ENCODE data around the gene EIF5. TPM values are rescaled to one million over a fixed set of nuclear protein-coding genes. Genes with fewer than 3 reads are reported as not detected.

The EIF5 gene
- total and polyA plus RNA-seq, 4 experiments from 2014 or later: 265 to 395 (median 301) TPM

DNA sequence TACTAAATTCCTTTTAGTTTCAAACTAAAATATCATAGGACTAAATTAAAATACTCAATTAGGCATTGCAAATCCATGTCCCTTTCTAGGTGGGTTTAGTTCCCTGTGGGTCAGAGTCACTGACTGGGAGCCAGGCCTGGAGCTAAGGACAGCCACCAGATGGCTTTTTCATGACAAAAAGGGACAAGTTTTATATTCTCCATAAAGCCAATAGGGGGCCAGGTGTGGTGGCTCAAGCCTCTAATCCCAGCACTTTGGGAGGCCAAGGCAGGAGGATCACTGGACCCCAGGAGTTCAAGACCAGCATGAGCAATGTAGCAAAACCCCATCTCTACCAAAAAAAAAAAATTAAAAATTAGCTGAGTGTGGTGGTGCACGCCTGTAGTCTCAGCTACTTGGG, 35.4 kb upstream of the EIF5 start:
- Histone ChIP-seq H3K4me3 (ENCODE audit: low read length in 2 of 2) (no peak overlapping the region), H3K27ac (ENCODE audit: low read depth, low read length) (no peak overlapping the region), H3K36me3 (ENCODE audit: insufficient read depth, low read length) (no peaks in the 10 kb centered on the region), H3K4me1 (ENCODE audit: insufficient read depth, low read length) (no peaks in the 10 kb centered on the region), H3K9me3 (ENCODE audit: control insufficient read depth in 1 of 2, low read length in 2 of 2) (no peaks in the 10 kb centered on the region), H3K27me3 (ENCODE audit: insufficient read depth, low read length) (no peaks in the 10 kb centered on the region)
- Mint-ChIP-seq H3K27me3 (peaks cover 5 to 10% of the 10 kb centered on the region in 2 donors), H3K4me1 (no peaks in the 10 kb centered on the region), H3K27ac (no peak overlapping the region), H3K4me3 (no peak overlapping the region), H3K9me3 (no peaks in the 10 kb centered on the region), H3K36me3 (no peaks in the 10 kb centered on the region)
- CTCF ChIA-PET (ENCODE audit: partially characterized antibody): no interaction called here
- DNase-seq: no peak
- POLR2A ChIA-PET (ENCODE audit: partially characterized antibody): interaction anchor here (0.7 kb wide), 1 partner anchor 1784 kb away, joined by 3 read pairs; no protein-coding TSS in a partner anchor
- intact Hi-C loops (cut with micrococcal nuclease): no loop called here

DNA sequence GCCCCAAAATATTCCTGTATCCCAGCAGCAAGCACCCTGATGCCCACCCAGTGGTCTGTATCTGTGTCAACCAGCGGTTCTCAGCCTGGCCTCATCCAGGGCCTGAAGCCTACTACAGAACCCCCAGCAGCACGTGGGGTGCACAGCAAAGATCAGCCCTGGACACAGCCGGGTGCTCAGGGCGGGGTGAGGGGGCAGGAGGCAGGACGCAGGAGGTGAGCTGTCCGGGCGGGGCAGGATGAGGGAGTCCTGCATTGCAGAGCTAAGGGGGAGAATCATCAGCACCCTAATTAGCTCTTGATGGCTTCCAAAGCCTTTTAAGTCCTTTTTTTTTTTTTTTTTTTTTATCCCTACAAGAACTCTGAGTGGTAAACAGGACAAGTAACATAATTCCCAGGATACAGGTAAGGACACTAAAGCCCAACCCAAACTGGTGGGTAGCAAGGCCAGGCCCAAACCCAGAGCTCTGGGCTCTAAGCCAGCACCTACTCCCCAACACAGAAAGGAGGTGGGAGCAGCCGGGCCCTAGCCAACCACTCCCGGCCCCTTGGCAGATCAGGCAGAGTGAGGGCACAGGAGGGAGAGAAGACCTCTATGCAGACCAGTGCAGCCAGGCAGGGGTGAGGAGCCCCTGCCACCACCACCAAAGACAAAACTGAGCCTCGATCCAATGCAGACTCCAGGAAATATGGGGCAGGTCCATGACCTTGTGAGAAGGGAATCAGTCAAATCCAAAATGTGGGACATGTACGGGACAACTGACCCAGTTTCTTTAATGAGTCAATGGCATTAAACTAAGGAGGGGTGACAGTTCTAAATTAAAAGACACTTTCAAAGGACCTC, 32.3 kb upstream of the EIF5 start:
- no peaks in the 10 kb centered on the region for H3K4me1 Mint-ChIP-seq
- ChIA-PET CTCF (ENCODE audit: partially characterized antibody) (interaction anchor here (1.1 to 1.3 kb wide), 2 partner anchors 10 to 197 kb away, joined by 3 read pairs; no protein-coding TSS in a partner anchor), POLR2A (ENCODE audit: partially characterized antibody) (no interaction called here)
- no peak overlapping the region for H3K4me3 Mint-ChIP-seq
- no peak overlapping the region for H3K27ac ChIP-seq (ENCODE audit: low read depth, low read length)
- H3K27ac Mint-ChIP-seq: no peak overlapping the region
- H3K36me3 Mint-ChIP-seq: no peaks in the 10 kb centered on the region
- no peak overlapping the region for H3K4me3 ChIP-seq (ENCODE audit: low read length in 2 of 2)
- H3K27me3 Mint-ChIP-seq: peaks cover 6% of the 10 kb centered on the region in 2 donors
- H3K9me3 Mint-ChIP-seq: peaks cover 0 to 2% (median 0%) of the 10 kb centered on the region in 8 donors
- H3K36me3 ChIP-seq (ENCODE audit: insufficient read depth, low read length): no peaks in the 10 kb centered on the region
- H3K4me1 ChIP-seq (ENCODE audit: insufficient read depth, low read length): no peaks in the 10 kb centered on the region
- H3K9me3 ChIP-seq (ENCODE audit: control insufficient read depth in 1 of 2, low read length in 2 of 2): no peaks in the 10 kb centered on the region
- intact Hi-C loops (cut with micrococcal nuclease): no loop called here
- no peaks in the 10 kb centered on the region for H3K27me3 ChIP-seq (ENCODE audit: insufficient read depth, low read length)
- DNase-seq: no peak

DNA sequence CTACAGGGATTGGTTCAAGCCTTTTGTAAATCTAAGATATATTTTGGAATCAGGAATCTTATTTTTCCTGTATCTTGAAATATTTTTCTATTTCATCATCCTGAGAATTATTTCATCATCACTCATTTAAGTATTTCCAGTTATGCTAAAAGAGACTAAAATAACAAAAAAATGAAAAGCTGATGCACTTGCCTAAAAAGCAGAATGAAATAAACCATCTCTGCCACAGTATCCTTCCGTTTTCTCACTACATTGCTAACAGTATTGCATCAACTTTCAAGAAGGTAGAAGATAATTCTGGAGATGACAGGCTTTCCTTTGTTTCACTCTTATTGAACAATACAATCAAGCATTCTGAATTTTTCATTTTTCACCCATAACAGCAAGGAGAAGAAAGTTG, 31.1 kb upstream of the EIF5 start:
- H3K36me3 ChIP-seq (ENCODE audit: insufficient read depth, low read length): no peaks in the 10 kb centered on the region
- intact Hi-C loops (cut with micrococcal nuclease): no loop called here
- no peaks in the 10 kb centered on the region for H3K4me1 ChIP-seq (ENCODE audit: insufficient read depth, low read length)
- Mint-ChIP-seq H3K27ac (no peak overlapping the region), H3K36me3 (no peaks in the 10 kb centered on the region), H3K9me3 (peaks cover 0 to 2% (median 0%) of the 10 kb centered on the region in 8 donors), H3K4me3 (no peak overlapping the region), H3K4me1 (no peaks in the 10 kb centered on the region), H3K27me3 (peaks cover 1 to 6% of the 10 kb centered on the region in 2 donors)
- ChIA-PET CTCF (ENCODE audit: partially characterized antibody) (no interaction called here), POLR2A (ENCODE audit: partially characterized antibody) (no interaction called here)
- no peaks in the 10 kb centered on the region for H3K9me3 ChIP-seq (ENCODE audit: control insufficient read depth in 1 of 2, low read length in 2 of 2)
- no peak overlapping the region for H3K4me3 ChIP-seq (ENCODE audit: low read length in 2 of 2)
- no peak for DNase-seq
- H3K27me3 ChIP-seq (ENCODE audit: insufficient read depth, low read length): no peaks in the 10 kb centered on the region
- H3K27ac ChIP-seq (ENCODE audit: low read depth, low read length): no peak overlapping the region

DNA sequence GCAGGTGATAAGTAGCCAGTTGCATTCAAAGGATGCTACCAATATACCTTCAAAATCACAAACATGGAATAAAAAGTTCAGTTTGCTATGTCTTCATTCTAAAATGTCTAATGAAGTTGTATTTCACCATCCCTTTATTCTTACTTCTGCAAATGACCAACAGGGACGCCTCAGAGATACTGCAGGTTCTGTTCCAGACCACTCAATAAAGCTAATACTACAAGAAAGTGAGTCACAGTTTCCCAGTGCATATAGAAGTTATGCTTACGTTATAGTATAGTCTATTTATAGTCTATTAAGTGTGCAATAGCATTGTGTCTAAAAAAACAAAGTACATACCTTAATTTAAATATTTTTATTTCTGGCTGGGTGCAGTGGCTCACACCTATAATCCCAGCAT, 29.3 kb upstream of the EIF5 start:
- H3K4me3 ChIP-seq (ENCODE audit: low read length in 2 of 2): no peak overlapping the region
- Mint-ChIP-seq H3K4me3 (no peak overlapping the region), H3K36me3 (no peaks in the 10 kb centered on the region), H3K27me3 (peaks cover 0 to 5% of the 10 kb centered on the region in 2 donors), H3K9me3 (peaks cover 0 to 2% (median 0%) of the 10 kb centered on the region in 8 donors), H3K4me1 (no peaks in the 10 kb centered on the region), H3K27ac (no peak overlapping the region)
- CTCF ChIA-PET (ENCODE audit: partially characterized antibody): no interaction called here
- DNase-seq: no peak
- intact Hi-C loops (cut with micrococcal nuclease): no loop called here
- no peak overlapping the region for H3K27ac ChIP-seq (ENCODE audit: low read depth, low read length)
- POLR2A ChIA-PET (ENCODE audit: partially characterized antibody): no interaction called here
- H3K4me1 ChIP-seq (ENCODE audit: insufficient read depth, low read length): no peaks in the 10 kb centered on the region
- no peaks in the 10 kb centered on the region for H3K27me3 ChIP-seq (ENCODE audit: insufficient read depth, low read length)
- H3K36me3 ChIP-seq (ENCODE audit: insufficient read depth, low read length): no peaks in the 10 kb centered on the region
- H3K9me3 ChIP-seq (ENCODE audit: control insufficient read depth in 1 of 2, low read length in 2 of 2): no peaks in the 10 kb centered on the region

DNA sequence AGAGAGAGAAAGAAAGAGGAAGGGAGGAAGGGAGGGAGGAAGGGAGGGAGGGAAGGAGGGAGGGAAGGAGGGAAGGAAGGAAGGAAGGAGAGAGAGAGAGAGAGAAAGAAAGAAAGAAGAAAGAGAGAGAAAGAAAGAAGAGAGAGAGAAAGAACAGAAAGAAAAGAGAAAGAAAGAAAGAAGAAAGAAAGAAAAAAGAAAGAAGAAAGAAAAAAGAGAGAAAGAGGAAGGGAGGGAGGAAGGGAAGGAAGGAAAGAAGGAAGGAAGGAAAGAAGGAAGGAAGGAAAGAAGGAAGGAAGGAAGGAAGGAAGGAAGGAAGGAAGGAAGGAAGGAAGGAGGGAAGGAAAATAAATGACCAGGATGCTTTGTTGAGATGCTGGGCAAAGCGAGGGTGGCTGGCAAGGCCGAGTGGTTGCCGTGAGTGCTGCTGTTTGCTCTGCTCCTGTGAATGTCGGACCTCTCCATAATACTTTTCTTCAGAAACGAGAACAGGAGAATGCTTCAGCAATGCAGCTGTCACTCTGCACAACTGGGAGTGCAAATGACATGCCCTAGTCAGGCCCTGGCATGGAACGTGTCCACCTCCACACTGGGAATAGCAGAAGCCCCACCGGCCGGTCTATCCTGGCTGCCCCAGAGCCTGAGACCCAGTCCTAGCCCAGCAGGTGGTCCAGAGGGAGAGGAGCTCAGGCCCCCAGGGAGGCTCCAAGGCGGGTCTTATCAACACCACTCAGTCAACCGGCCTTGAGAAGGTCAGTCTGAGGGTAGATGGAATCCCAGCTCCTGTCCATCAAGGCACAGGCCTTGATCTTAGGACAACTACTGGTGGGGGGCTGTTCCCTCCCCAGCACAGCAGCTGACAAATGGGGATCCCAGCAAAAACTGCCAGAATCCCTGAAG, 25.1 kb upstream of the EIF5 start:
- H3K4me1 Mint-ChIP-seq: no peaks in the 10 kb centered on the region
- H3K9me3 Mint-ChIP-seq: peaks cover 0 to 2% (median 0%) of the 10 kb centered on the region in 8 donors
- no peaks in the 10 kb centered on the region for H3K4me1 ChIP-seq (ENCODE audit: insufficient read depth, low read length)
- ChIA-PET CTCF (ENCODE audit: partially characterized antibody) (no interaction called here), POLR2A (ENCODE audit: partially characterized antibody) (no interaction called here)
- no peak for DNase-seq
- H3K9me3 ChIP-seq (ENCODE audit: control insufficient read depth in 1 of 2, low read length in 2 of 2): no peaks in the 10 kb centered on the region
- peaks cover 0 to 5% of the 10 kb centered on the region in 2 donors for H3K27me3 Mint-ChIP-seq
- no peak overlapping the region for H3K4me3 ChIP-seq (ENCODE audit: low read length in 2 of 2)
- H3K36me3 ChIP-seq (ENCODE audit: insufficient read depth, low read length): no peaks in the 10 kb centered on the region
- H3K4me3 Mint-ChIP-seq: no peak overlapping the region
- intact Hi-C loops (cut with micrococcal nuclease): no loop called here
- no peaks in the 10 kb centered on the region for H3K36me3 Mint-ChIP-seq
- no peak overlapping the region for H3K27ac ChIP-seq (ENCODE audit: low read depth, low read length)
- no peak overlapping the region for H3K27ac Mint-ChIP-seq
- no peaks in the 10 kb centered on the region for H3K27me3 ChIP-seq (ENCODE audit: insufficient read depth, low read length)

DNA sequence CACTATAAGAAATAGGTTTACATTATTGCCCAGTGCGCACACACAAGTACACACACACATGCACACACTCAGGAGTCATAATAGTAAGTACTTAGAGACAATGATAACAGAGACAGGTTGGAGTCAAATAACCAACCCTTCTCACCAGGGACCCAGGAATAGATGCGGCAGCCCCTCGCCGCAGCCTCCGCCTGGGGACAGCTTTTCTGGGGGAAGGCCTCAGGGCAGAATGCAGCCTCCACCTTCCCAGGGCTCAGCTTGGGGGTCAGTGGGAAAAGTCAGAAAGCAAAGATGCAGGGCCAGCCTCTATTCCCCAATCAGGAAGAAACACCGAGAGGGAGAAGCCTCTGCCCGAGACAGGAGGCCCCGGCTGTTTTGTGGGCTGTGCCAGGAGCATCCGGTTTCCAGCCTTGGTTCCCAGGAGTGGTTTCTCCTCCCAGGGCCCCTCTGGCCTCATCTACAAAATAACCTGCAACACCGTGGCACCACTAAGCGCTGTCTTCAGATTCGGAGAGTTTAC, 23.4 kb upstream of the EIF5 start:
- H3K36me3 ChIP-seq (ENCODE audit: insufficient read depth, low read length): no peaks in the 10 kb centered on the region
- ChIA-PET CTCF (ENCODE audit: partially characterized antibody) (no interaction called here), POLR2A (ENCODE audit: partially characterized antibody) (no interaction called here)
- Mint-ChIP-seq H3K27ac (no peak overlapping the region), H3K4me3 (no peak overlapping the region), H3K27me3 (peaks cover 0 to 5% of the 10 kb centered on the region in 2 donors), H3K36me3 (no peaks in the 10 kb centered on the region), H3K4me1 (no peaks in the 10 kb centered on the region), H3K9me3 (peaks cover 0 to 2% (median 0%) of the 10 kb centered on the region in 8 donors)
- no peak overlapping the region for H3K27ac ChIP-seq (ENCODE audit: low read depth, low read length)
- no peak overlapping the region for H3K4me3 ChIP-seq (ENCODE audit: low read length in 2 of 2)
- intact Hi-C loops (cut with micrococcal nuclease): no loop called here
- DNase-seq: no peak
- no peaks in the 10 kb centered on the region for H3K9me3 ChIP-seq (ENCODE audit: control insufficient read depth in 1 of 2, low read length in 2 of 2)
- H3K4me1 ChIP-seq (ENCODE audit: insufficient read depth, low read length): no peaks in the 10 kb centered on the region
- H3K27me3 ChIP-seq (ENCODE audit: insufficient read depth, low read length): no peaks in the 10 kb centered on the region
